Panc1 (cell line): ENCODE data around the gene NDUFB8.

Experiments
- CTCF ChIP-seq: fragments of 450-650 bp; IDR thresholded peaks from 2 replicates; pipeline ENCODE4 v1.5.1; 2017; ENCODE audit warnings: mild to moderate bottlenecking
- REST ChIP-seq, 2 experiments: IDR thresholded peaks; 2 replicates each; pipeline ENCODE4 v1.6.1; 2011 to 2012; ENCODE audit warnings: low read depth in 2 of 2, control low read depth in 1 of 2, low read length in 1 of 2, mild to moderate bottlenecking in 1 of 2, moderate library complexity in 1 of 2; ENCODE audit not compliant: insufficient read depth in 1 of 2
- SIN3A ChIP-seq: IDR thresholded peaks from 2 replicates; pipeline ENCODE4 v1.6.1; 2012; ENCODE audit warnings: low read depth, mild to moderate bottlenecking, low read length, moderate library complexity, borderline replicate concordance; ENCODE audit not compliant: insufficient read depth

- TF ChIP-seq REST (IDR thresholded peaks at IDR 0.05; ENCODE audit: insufficient read depth in 1 of 2, low read depth in 2 of 2, low read length in 1 of 2) (no peak), CTCF (no peak), SIN3A (no peak)
These were observed 1.4 kb downstream of the NDUFB8 start for GRCh38 chr10:100528123-100528886.
